Measurements from ENCODE around the gene DLG2.
A peak's percentile ranks its signal among the peaks of the same experiment; 100 is the strongest.

The DLG2 gene

GRCh38 chr11:83956119-83956697 lies 1670.9 kb downstream of the DLG2 start:
- Histone ChIP-seq H3K4me3 (ENCODE audit: low read length) (no peak overlapping the region), H2AFZ (ENCODE audit: low read depth, low read length) (no peak overlapping the region), H3K4me2 (ENCODE audit: low read length) (no peak overlapping the region), H3K27ac (ENCODE audit: low read length) (no peak overlapping the region), H3K79me2 (ENCODE audit: low read length) (no peaks in the 10 kb centered on the region), H4K20me1 (ENCODE audit: insufficient read depth, low read length) (no peaks in the 10 kb centered on the region), H3K9ac (ENCODE audit: low read length) (no peak overlapping the region), H3K27me3 (ENCODE audit: low read depth, low read length) (no peaks in the 10 kb centered on the region), H3K36me3 (replicated peaks; ENCODE audit: low read depth, low read length) (no peaks in the 10 kb centered on the region), H3K9me3 (ENCODE audit: insufficient read depth, low read length) (no peaks in the 10 kb centered on the region), H3K4me1 (ENCODE audit: low read length) (peaks cover 8% of the 10 kb centered on the region)
- TF ChIP-seq EZH2phosphoT487 (IDR thresholded peaks at IDR 0.05; ENCODE audit: low read depth) = no peak

- Histone ChIP-seq H3K79me2 (ENCODE audit: low read length) (no peaks in the 10 kb centered on the region), H3K27me3 (ENCODE audit: low read depth, low read length) (no peaks in the 10 kb centered on the region), H3K9ac (ENCODE audit: low read length) (no peak overlapping the region), H3K4me1 (ENCODE audit: low read length) (peaks cover 8% of the 10 kb centered on the region), H3K36me3 (replicated peaks; ENCODE audit: low read depth, low read length) (no peaks in the 10 kb centered on the region), H3K4me2 (ENCODE audit: low read length) (no peak overlapping the region), H2AFZ (ENCODE audit: low read depth, low read length) (no peak overlapping the region), H3K9me3 (ENCODE audit: insufficient read depth, low read length) (no peaks in the 10 kb centered on the region), H4K20me1 (ENCODE audit: insufficient read depth, low read length) (no peaks in the 10 kb centered on the region), H3K27ac (ENCODE audit: low read length) (no peak overlapping the region), H3K4me3 (ENCODE audit: low read length) (no peak overlapping the region)
- TF ChIP-seq EZH2phosphoT487 (IDR thresholded peaks at IDR 0.05; ENCODE audit: low read depth) (no peak), CTCF (IDR thresholded peaks at IDR 0.05; ENCODE audit: low read depth, low read length) (no peak)
Measured at GRCh38 chr11:83954780-83955179, 1672.4 kb downstream of the DLG2 start.

GRCh38 chr11:83951521-83951920 lies 1675.6 kb downstream of the DLG2 start:
- H3K27ac ChIP-seq (ENCODE audit: low read length) = no peak overlapping the region
- no peaks in the 10 kb centered on the region for H3K27me3 ChIP-seq (ENCODE audit: low read depth, low read length)
- no peaks in the 10 kb centered on the region for H3K9me3 ChIP-seq (ENCODE audit: insufficient read depth, low read length)
- peak overlapping the region; percentile 37; the same call in 1 of the 2 replicates for H2AFZ ChIP-seq (ENCODE audit: low read depth, low read length)
- H3K36me3 ChIP-seq (replicated peaks; ENCODE audit: low read depth, low read length) = no peaks in the 10 kb centered on the region
- no peak for TF ChIP-seq CTCF (IDR thresholded peaks at IDR 0.05; ENCODE audit: low read depth, low read length)
- no peak for TF ChIP-seq EZH2phosphoT487 (IDR thresholded peaks at IDR 0.05; ENCODE audit: low read depth)
- H3K4me1 ChIP-seq (ENCODE audit: low read length) = no peaks in the 10 kb centered on the region
- no peak overlapping the region for H3K4me3 ChIP-seq (ENCODE audit: low read length)
- H4K20me1 ChIP-seq (ENCODE audit: insufficient read depth, low read length) = no peaks in the 10 kb centered on the region
- no peak overlapping the region for H3K9ac ChIP-seq (ENCODE audit: low read length)
- H3K4me2 ChIP-seq (ENCODE audit: low read length) = no peak overlapping the region
- H3K79me2 ChIP-seq (ENCODE audit: low read length) = no peaks in the 10 kb centered on the region

GRCh38 chr11:83948200-83948599 lies 1678.9 kb downstream of the DLG2 start:
- H3K4me1 ChIP-seq (ENCODE audit: low read length) = no peaks in the 10 kb centered on the region
- H3K36me3 ChIP-seq (replicated peaks; ENCODE audit: low read depth, low read length) = no peaks in the 10 kb centered on the region
- no peak overlapping the region for H3K4me3 ChIP-seq (ENCODE audit: low read length)
- H4K20me1 ChIP-seq (ENCODE audit: insufficient read depth, low read length) = no peaks in the 10 kb centered on the region
- TF ChIP-seq EZH2phosphoT487 (IDR thresholded peaks at IDR 0.05; ENCODE audit: low read depth) = no peak
- no peak for TF ChIP-seq CTCF (IDR thresholded peaks at IDR 0.05; ENCODE audit: low read depth, low read length)
- H3K9me3 ChIP-seq (ENCODE audit: insufficient read depth, low read length) = no peaks in the 10 kb centered on the region
- no peak overlapping the region for H3K4me2 ChIP-seq (ENCODE audit: low read length)
- no peak overlapping the region for H2AFZ ChIP-seq (ENCODE audit: low read depth, low read length)
- no peaks in the 10 kb centered on the region for H3K79me2 ChIP-seq (ENCODE audit: low read length)
- H3K27ac ChIP-seq (ENCODE audit: low read length) = no peak overlapping the region
- H3K9ac ChIP-seq (ENCODE audit: low read length) = no peak overlapping the region
- no peaks in the 10 kb centered on the region for H3K27me3 ChIP-seq (ENCODE audit: low read depth, low read length)
